Measurements from ENCODE around the gene TFDP2.
A peak's percentile ranks its signal among the peaks of the same experiment; 100 is the strongest.
"Not testable (repeated sequence)": the region's sequence is repeated elsewhere in the genome, so short reads cannot be mapped to it uniquely, and the experiment has no call there.

Gene TFDP2

DNA sequence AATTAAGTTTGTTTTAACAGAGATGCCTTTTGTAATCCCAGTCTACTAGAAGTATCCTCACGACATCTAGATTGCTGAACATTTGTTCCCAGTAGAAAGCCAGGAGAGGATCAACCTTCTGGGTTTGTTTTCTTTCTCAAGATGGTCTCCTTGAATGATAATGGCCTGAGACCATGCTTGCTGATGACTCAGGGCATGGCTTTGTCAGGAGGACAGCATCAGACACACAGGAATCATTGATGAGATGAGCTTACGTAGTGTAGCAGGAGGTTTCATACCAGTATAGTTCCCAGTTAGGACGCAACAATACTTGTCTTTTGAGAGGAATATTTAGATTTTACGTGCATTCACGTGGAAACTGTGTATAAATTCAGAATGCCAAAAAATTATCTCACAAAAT is 234.3 kb downstream of the TFDP2 start:
- no peak for DNase-seq

DNA sequence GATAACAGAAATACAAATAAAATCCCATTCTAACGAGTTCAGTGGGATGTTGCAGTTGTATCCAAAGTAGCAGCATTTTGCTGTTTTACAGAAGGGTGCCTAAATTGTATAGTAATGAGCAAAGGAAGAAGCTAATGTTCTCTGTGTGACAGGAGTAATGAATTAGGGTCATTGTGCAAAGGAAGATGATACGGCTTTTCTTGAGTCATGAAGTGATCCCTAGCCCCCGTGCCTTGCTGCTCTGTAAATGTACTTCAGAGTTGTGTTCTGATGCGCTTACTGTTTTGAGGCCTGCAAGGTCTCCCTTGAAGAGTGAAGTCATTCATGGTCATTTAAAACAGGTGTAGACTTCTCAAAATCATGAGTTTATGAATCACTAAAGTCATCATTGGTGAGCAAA is 235.0 kb downstream of the TFDP2 start:
- no peak for DNase-seq

DNA sequence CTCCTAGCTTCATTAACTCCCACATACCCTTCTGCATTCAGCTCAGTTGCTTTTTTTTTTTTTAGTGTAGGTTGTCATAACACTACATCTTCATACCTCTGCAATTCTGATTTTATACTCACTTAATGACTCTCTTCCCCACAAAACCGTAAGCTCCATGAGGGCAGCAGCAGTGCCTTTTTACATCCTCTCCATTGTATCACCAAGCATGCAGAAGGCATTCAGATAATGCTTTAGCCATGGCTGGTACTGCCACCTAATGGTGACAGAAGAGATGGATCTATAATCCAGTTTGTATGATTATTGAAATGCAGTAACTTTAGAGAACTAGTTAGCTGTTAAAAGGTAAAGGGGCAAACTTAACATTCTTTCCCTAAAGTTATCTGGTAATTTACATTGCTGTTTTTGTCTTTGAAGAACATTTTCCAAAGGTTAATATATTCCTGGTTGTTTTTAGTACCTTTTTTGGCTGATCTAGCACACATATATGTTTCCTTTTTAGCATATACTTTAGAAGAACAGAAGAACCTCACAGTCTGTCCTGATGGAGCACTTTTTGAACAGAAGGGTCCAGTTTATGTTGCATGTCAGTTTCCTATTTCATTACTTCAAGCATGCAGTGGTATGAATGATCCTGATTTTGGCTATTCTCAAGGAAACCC is 236.1 kb downstream of the TFDP2 start:
- DNase-seq: peak; percentile 76

- DNase-seq: not testable (repeated sequence)
Observed at GRCh38 chr3:141909986-141910385, 239.4 kb downstream of the TFDP2 start.

GRCh38 chr3:141909408-141909807 is 239.9 kb downstream of the TFDP2 start:
- no peak for DNase-seq

DNA sequence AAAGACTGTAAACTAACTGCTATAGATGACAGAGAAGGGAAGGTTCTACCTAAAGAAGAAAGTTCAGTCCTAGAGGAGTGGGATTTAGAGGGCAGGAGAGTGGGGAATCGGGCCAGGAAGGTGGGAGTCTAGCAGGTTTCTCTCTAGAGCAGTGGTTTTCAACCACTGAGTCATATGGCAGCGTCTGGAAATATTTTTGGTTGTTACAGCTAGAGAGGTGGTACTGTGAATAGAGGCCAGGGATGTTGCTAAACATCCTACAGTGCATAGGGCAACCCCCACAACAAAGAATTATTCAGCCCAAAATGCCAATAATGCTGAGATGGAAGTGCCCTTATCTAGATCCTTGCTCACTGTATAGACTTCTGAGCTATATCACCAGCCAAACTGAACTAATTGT is 244.2 kb downstream of the TFDP2 start:
- no peak for DNase-seq

- no peak for DNase-seq
Observed at GRCh38 chr3:141904203-141904602, 245.1 kb downstream of the TFDP2 start.

DNA sequence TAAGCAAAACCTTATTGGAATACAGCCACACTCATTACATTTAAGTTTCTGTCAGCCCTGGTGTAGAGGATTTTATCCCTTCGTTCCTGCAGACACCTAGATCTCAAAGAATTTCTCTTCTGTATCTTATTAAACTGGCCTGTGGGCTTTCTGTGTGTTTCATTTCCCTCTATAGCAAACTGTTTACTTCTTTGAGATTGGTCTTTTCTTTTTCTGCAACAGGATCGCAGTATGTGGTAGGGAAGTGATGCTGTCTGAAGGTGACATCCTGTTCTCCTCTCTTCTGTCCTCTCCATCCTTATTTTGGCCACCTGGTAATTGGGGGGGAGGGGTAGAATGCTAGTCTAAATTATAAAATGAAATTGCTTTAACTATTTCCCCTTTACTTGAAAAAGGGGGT is 247.4 kb downstream of the TFDP2 start:
- DNase-seq: no peak

DNA sequence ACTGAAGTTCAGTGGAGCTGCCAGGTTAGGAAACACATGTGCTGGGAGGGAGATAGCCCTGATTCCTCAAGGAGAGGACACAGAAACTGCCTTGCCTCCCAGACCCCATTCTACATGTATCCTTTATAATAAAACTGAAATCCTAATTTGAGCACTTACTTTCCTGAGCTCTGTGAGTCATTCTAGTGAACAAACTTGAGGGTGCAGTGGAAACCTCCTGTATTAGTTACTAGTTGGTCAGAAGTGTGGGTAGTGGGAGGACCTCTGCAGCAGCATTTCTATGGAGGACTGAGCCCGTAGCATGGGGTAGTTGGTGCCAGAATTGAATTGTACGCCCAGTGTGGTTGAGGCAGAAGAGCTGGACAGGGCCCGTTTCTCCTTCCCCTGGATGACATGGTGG is 249.0 kb downstream of the TFDP2 start:
- no peak for DNase-seq

- DNase-seq: no peak
Observed at GRCh38 chr3:141898908-141899307, 250.4 kb downstream of the TFDP2 start.

- no peak for DNase-seq
Observed at GRCh38 chr3:141895731-141896130, 253.6 kb downstream of the TFDP2 start.

DNA sequence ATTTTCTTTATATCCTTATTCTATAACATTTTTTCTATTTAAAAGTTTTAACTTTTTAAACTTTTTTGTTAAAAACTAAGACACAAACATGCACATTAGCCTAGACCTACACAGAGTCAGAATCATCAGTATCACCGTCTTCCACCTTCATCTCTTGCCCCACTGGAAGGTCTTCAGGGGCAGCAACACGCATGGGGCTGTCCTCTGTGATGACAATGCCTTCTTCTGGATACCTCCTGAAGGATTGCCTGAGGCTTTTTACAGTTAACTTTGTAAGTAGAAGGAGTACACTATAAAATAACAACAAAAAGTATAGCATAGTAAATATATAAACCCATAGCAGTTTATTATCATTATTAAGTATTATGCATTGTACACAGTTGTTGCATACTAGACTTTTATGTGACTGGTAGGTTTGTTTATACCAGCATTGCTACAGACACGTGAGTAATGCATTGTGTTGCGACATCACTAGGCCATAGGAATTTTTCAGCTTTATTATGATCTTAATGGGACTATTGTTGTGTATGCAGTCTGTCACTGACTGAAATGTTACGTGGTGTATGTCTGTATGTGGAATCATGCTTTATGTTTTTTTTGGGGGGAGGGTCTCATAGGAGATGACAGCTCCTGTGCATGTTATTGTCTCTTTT is 254.7 kb downstream of the TFDP2 start:
- DNase-seq: no peak

All from CD4-positive, alpha-beta T cell treated with Interleukin-12 subunit alpha and Interleukin-12 subunit beta, for 1 hour (primary cell).